Left hindlimb (tissue), 1 donor: ENCODE data around the gene NYNRIN.

Experiments
- DNase-seq: peaks from one replicate; pipeline ENCODE4 v3.0.0-alpha.2; 2018

The NYNRIN gene

GRCh38 chr14:24392325-24393091 lies 6.3 kb upstream of the NYNRIN start:
- DNase-seq: peak; percentile 14

- DNase-seq: no peak
Measured at GRCh38 chr14:24394275-24394674, 4.5 kb upstream of the NYNRIN start.

GRCh38 chr14:24395609-24396582 lies 2.9 kb upstream of the NYNRIN start:
- DNase-seq: no peak

GRCh38 chr14:24397639-24398292 lies 1.0 kb upstream of the NYNRIN start:
- DNase-seq: no peak

GRCh38 chr14:24398293-24398652 lies 530 bp upstream of the NYNRIN start:
- DNase-seq: peak; percentile 83

- DNase-seq: no peak
Measured at GRCh38 chr14:24399447-24399822, 632 bp downstream of the NYNRIN start.

GRCh38 chr14:24399999-24400718 lies 1.4 kb downstream of the NYNRIN start:
- DNase-seq: no peak

- no peak for DNase-seq
Measured at GRCh38 chr14:24401810-24402702, 3.3 kb downstream of the NYNRIN start.

GRCh38 chr14:24403294-24403998 lies 4.6 kb downstream of the NYNRIN start:
- DNase-seq: no peak

GRCh38 chr14:24404814-24405213 lies 6.0 kb downstream of the NYNRIN start:
- no peak for DNase-seq

- DNase-seq: no peak
Measured at GRCh38 chr14:24406416-24406815, 7.6 kb downstream of the NYNRIN start.

GRCh38 chr14:24407608-24408325 lies 9.0 kb downstream of the NYNRIN start:
- DNase-seq: no peak

GRCh38 chr14:24408764-24409163 lies 10.0 kb downstream of the NYNRIN start:
- DNase-seq: no peak

GRCh38 chr14:24409192-24409591 lies 10.4 kb downstream of the NYNRIN start:
- DNase-seq: no peak

- no peak for DNase-seq
Measured at GRCh38 chr14:24409956-24410355, 11.2 kb downstream of the NYNRIN start.

- DNase-seq: no peak
Measured at GRCh38 chr14:24411443-24412389, 12.9 kb downstream of the NYNRIN start.

GRCh38 chr14:24414077-24414476 lies 15.3 kb downstream of the NYNRIN start:
- no peak for DNase-seq

GRCh38 chr14:24414732-24415420 lies 16.1 kb downstream of the NYNRIN start:
- DNase-seq: no peak
